Measurements from ENCODE around the gene TIMM44. TPM values are rescaled to one million over a fixed set of nuclear protein-coding genes. Genes with fewer than 3 reads are reported as not detected.

Gene TIMM44
- total RNA-seq, 1 donor from 2014 or later = 151 TPM

- no peaks in the 10 kb centered on the region for H3K27me3 ChIP-seq
- peaks cover 5 to 15% of the 10 kb centered on the region in 2 donors for H3K4me1 ChIP-seq
- peak in 1 of 2 donors; percentile 37 for DNase-seq (ENCODE audit: low spot score in 2 of 2)
- no peaks in the 10 kb centered on the region for H3K9me3 ChIP-seq
- TF ChIP-seq, protein P1, sequence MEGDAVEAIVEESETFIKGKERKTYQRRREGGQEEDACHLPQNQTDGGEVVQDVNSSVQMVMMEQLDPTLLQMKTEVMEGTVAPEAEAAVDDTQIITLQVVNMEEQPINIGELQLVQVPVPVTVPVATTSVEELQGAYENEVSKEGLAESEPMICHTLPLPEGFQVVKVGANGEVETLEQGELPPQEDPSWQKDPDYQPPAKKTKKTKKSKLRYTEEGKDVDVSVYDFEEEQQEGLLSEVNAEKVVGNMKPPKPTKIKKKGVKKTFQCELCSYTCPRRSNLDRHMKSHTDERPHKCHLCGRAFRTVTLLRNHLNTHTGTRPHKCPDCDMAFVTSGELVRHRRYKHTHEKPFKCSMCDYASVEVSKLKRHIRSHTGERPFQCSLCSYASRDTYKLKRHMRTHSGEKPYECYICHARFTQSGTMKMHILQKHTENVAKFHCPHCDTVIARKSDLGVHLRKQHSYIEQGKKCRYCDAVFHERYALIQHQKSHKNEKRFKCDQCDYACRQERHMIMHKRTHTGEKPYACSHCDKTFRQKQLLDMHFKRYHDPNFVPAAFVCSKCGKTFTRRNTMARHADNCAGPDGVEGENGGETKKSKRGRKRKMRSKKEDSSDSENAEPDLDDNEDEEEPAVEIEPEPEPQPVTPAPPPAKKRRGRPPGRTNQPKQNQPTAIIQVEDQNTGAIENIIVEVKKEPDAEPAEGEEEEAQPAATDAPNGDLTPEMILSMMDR (IDR thresholded peaks at IDR 0.05) = no peak
- no peak overlapping the region for H3K27ac ChIP-seq
- intact Hi-C loops (cut with DNase I) = no loop called here
- peaks cover 49 to 56% of the 10 kb centered on the region in 2 donors for H3K36me3 ChIP-seq
- no peak overlapping the region for H3K4me3 ChIP-seq
Measured at GRCh38 chr19:7908078-7908699, 35.3 kb downstream of the TIMM44 start.

DNA sequence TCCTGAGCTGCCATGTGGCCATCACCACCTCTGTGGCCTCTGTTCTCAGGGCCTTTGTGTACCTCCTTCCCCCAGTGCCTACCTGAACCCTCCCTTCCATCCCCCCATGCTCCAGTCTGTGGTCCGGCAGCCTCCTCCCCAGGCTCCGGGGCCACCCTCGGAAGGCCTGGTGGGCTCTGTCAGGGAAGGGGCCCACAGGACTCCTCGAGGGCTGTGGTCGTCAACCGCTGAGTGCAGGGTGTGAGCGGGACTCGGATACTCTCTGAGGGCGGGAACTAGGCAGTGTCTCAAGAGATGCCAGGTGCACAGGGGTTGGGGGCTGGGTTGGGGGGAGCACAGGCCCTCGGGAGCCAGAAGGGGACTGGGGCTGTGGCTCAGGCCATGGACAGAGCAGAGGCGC lies 35.9 kb downstream of the TIMM44 start:
- TF ChIP-seq, protein P1 (IDR thresholded peaks at IDR 0.05) = no peak
- DNase-seq (ENCODE audit: low spot score in 2 of 2) = peak in 1 of 2 donors; percentile 43
- no peaks in the 10 kb centered on the region for H3K9me3 ChIP-seq
- no peak overlapping the region for H3K4me3 ChIP-seq
- H3K27me3 ChIP-seq = no peaks in the 10 kb centered on the region
- peaks cover 43 to 50% of the 10 kb centered on the region in 2 donors for H3K36me3 ChIP-seq
- intact Hi-C loops (cut with DNase I) = no loop called here
- H3K27ac ChIP-seq = no peak overlapping the region
- H3K4me1 ChIP-seq = peaks cover 5 to 21% of the 10 kb centered on the region in 2 donors

DNA sequence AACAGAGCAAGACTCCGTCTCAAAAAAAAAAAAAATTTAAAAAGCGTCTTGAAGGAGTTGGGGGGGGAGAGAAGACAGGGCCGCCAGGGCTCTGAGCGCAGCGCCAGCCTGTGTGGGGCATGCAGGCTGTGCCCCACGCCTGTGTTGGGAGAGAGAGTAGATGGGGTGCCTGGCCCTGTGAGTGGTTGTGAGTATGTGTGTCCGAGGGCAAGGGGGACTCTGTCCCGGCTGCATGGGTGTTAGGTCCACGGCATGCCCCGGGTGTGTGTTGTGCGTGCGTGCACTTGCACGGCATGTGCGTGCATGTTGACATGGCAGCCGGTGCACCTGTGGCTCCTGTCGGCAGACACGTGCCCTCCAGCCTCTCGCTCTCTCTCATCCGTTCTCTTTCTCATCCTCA lies 36.3 kb downstream of the TIMM44 start:
- Histone ChIP-seq H3K4me3 (no peak overlapping the region), H3K4me1 (peaks cover 5 to 22% of the 10 kb centered on the region in 2 donors), H3K27ac (no peak overlapping the region), H3K27me3 (no peaks in the 10 kb centered on the region), H3K36me3 (peaks cover 39 to 46% of the 10 kb centered on the region in 2 donors), H3K9me3 (no peaks in the 10 kb centered on the region)
- intact Hi-C loops (cut with DNase I) = no loop called here
- TF ChIP-seq, protein P1 (IDR thresholded peaks at IDR 0.05) = no peak
- peak in 1 of 2 donors; percentile 60 for DNase-seq (ENCODE audit: low spot score in 2 of 2)

- no peaks in the 10 kb centered on the region for H3K9me3 ChIP-seq
- TF ChIP-seq, protein P1 (IDR thresholded peaks at IDR 0.05) = no peak
- H3K27ac ChIP-seq = no peak overlapping the region
- no peaks in the 10 kb centered on the region for H3K27me3 ChIP-seq
- intact Hi-C loops (cut with DNase I) = no loop called here
- H3K4me3 ChIP-seq = no peak overlapping the region
- H3K4me1 ChIP-seq = peaks cover 5 to 22% of the 10 kb centered on the region in 2 donors
- peak in 1 of 2 donors; percentile 61 for DNase-seq (ENCODE audit: low spot score in 2 of 2)
- peaks cover 26 to 33% of the 10 kb centered on the region in 2 donors for H3K36me3 ChIP-seq
Measured at GRCh38 chr19:7905859-7906258, 37.6 kb downstream of the TIMM44 start.

- no peak for DNase-seq (ENCODE audit: low spot score in 2 of 2)
- TF ChIP-seq, protein P1 (IDR thresholded peaks at IDR 0.05) = no peak
- intact Hi-C loops (cut with DNase I) = no loop called here
- Histone ChIP-seq H3K4me3 (peak overlapping the region in 1 of 2 donors; percentile 75), H3K4me1 (peaks cover 5 to 22% of the 10 kb centered on the region in 2 donors), H3K27ac (no peak overlapping the region), H3K9me3 (no peaks in the 10 kb centered on the region), H3K36me3 (peaks cover 20 to 27% of the 10 kb centered on the region in 2 donors), H3K27me3 (no peaks in the 10 kb centered on the region)
Measured at GRCh38 chr19:7905268-7905667, 38.2 kb downstream of the TIMM44 start.
